ENCODE results near the gene GNGT2.

- TF ChIP-seq ZBTB1 (tag by site-specific recombination; IDR thresholded peaks at IDR 0.05) (no peak), TRIM28 (IDR thresholded peaks at IDR 0.05; ENCODE audit: borderline replicate concordance, low read length) (no peak), ZNF747 (tag by site-specific recombination; IDR thresholded peaks at IDR 0.05) (no peak), ZNF513 (tag by site-specific recombination; IDR thresholded peaks at IDR 0.05) (no peak), PATZ1 (tag by site-specific recombination; IDR thresholded peaks at IDR 0.05) (no peak)
- TF ChIP-seq, protein P1, sequence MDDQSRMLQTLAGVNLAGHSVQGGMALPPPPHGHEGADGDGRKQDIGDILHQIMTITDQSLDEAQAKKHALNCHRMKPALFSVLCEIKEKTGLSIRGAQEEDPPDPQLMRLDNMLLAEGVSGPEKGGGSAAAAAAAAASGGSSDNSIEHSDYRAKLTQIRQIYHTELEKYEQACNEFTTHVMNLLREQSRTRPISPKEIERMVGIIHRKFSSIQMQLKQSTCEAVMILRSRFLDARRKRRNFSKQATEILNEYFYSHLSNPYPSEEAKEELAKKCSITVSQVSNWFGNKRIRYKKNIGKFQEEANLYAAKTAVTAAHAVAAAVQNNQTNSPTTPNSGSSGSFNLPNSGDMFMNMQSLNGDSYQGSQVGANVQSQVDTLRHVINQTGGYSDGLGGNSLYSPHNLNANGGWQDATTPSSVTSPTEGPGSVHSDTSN (CRISPR knock-in tag; IDR thresholded peaks at IDR 0.05) = no peak
- TF ChIP-seq, protein P2, sequence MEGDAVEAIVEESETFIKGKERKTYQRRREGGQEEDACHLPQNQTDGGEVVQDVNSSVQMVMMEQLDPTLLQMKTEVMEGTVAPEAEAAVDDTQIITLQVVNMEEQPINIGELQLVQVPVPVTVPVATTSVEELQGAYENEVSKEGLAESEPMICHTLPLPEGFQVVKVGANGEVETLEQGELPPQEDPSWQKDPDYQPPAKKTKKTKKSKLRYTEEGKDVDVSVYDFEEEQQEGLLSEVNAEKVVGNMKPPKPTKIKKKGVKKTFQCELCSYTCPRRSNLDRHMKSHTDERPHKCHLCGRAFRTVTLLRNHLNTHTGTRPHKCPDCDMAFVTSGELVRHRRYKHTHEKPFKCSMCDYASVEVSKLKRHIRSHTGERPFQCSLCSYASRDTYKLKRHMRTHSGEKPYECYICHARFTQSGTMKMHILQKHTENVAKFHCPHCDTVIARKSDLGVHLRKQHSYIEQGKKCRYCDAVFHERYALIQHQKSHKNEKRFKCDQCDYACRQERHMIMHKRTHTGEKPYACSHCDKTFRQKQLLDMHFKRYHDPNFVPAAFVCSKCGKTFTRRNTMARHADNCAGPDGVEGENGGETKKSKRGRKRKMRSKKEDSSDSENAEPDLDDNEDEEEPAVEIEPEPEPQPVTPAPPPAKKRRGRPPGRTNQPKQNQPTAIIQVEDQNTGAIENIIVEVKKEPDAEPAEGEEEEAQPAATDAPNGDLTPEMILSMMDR (tag by site-specific recombination; IDR thresholded peaks at IDR 0.05) = no peak
These were observed 14.0 kb upstream of the GNGT2 start for GRCh38 chr17:49224198-49224996.

All from HEK293 (cell line).